Measurements from ENCODE around the gene TAB2. TPM values are rescaled to one million over a fixed set of nuclear protein-coding genes. Genes with fewer than 3 reads are reported as not detected.
A peak's percentile ranks its signal among the peaks of the same experiment; 100 is the strongest.

Gene TAB2
- total and polyA plus RNA-seq, 2 donors (not counting 3 experiments of a cell fraction or from before 2014, with no cell fraction given), result 26.0 to 37.4 TPM

GRCh38 chr6:149395185-149395584, 77.7 kb downstream of the TAB2 start:
- DNase-seq (ENCODE audit: low read depth, low spot score), result no peak
- Histone ChIP-seq H4K20me1 (replicated peaks; ENCODE audit: control insufficient read depth, extremely low read depth, insufficient read depth, low read length) (peaks cover 4% of the 10 kb centered on the region), H3K4me1 (ENCODE audit: control insufficient read depth, extremely low read depth, insufficient read depth, low read length) (no peaks in the 10 kb centered on the region), H2AFZ (ENCODE audit: low read depth, low read length) (no peak overlapping the region), H3K27me3 (ENCODE audit: control insufficient read depth in 2 of 2, insufficient read depth in 2 of 2, low read length in 2 of 2) (no peaks in the 10 kb centered on the region), H3K4me2 (ENCODE audit: insufficient read depth, low read length) (peak overlapping the region; percentile 25), H3K9ac (replicated peaks; ENCODE audit: extremely low read depth, insufficient read depth, low read length) (no peak overlapping the region), H3K9me3 (replicated peaks; ENCODE audit: control insufficient read depth, insufficient read depth, low read length) (no peaks in the 10 kb centered on the region), H3K79me2 (ENCODE audit: control insufficient read depth, insufficient read depth, low read length) (peaks cover 24% of the 10 kb centered on the region), H3K9me1 (replicated peaks; ENCODE audit: control insufficient read depth, extremely low read depth, insufficient read depth, low read length) (peaks cover 4% of the 10 kb centered on the region), H3K4me3 (replicated peaks in 1 of 3; ENCODE audit: insufficient read depth in 1 of 3, low read depth in 1 of 3, low read length in 3 of 3) (no peak overlapping the region), H3K36me3 (ENCODE audit: control insufficient read depth in 2 of 2, extremely low read depth in 1 of 2, insufficient read depth in 2 of 2, low read length in 2 of 2) (peaks cover 2 to 3% of the 10 kb centered on the region in 2 experiments), H3K27ac (ENCODE audit: insufficient read depth, low read depth, low read length) (no peak overlapping the region)
- dilution Hi-C loops (cut with MboI; ENCODE audit: extremely low pct_ligation_motif_present, low sequenced_read_pairs), result no loop called here
- intact Hi-C loops (cut with micrococcal nuclease), result no loop called here
- TF ChIP-seq JUN (IDR thresholded peaks at IDR 0.05; ENCODE audit: borderline replicate concordance, insufficient read depth, insufficient read length, low read depth), result no peak
- TF ChIP-seq POLR2A (IDR thresholded peaks at IDR 0.05; ENCODE audit: low read depth, low read length), result no peak
- TF ChIP-seq FOS (IDR thresholded peaks at IDR 0.05; ENCODE audit: borderline replicate concordance, insufficient read depth, low read length), result no peak
- TF ChIP-seq EZH2 (IDR thresholded peaks at IDR 0.05; ENCODE audit: borderline replicate concordance, low read depth, low read length, severe bottlenecking), result no peak
- no peak for TF ChIP-seq MAX (IDR thresholded peaks at IDR 0.05; ENCODE audit: insufficient read depth, insufficient read length)
- TF ChIP-seq MYC (IDR thresholded peaks at IDR 0.05; ENCODE audit: low read depth, low read length), result no peak
- no peak for TF ChIP-seq POLR2AphosphoS5 (IDR thresholded peaks at IDR 0.05; ENCODE audit: insufficient read depth, low read depth, low read length)
- no peak for TF ChIP-seq CTCF (IDR thresholded peaks at IDR 0.05; ENCODE audit: extremely low read depth in 1 of 2, insufficient read depth in 1 of 2, low read depth in 1 of 2, low read length in 2 of 2)
- no peak for TF ChIP-seq GATA2 (IDR thresholded peaks at IDR 0.05; ENCODE audit: insufficient read depth, insufficient read length, low read depth, low read length)
- CTCF ChIA-PET, result interaction anchor here (1.1 kb wide), 1 partner anchor 50 kb away, joined by 3 read pairs; no protein-coding TSS in a partner anchor
- no TSS peak for BruUV-seq (replicated peaks)
- POLR2A ChIA-PET, result no interaction called here
- no peak for FAIRE-seq

All from endothelial cell of umbilical vein (primary cell).